Left lung (tissue), 10 donors: ENCODE measurements around the gene ZNF407. TPM values are rescaled to one million over a fixed set of nuclear protein-coding genes. Genes with fewer than 3 reads are reported as not detected.

ENCODE experiments used
- ATAC-seq: fragments of 200-7000 bp; cut with Tn5 transposase; one replicate; pipeline ENCODE4 v1.9.1; 2020; ENCODE audit warnings: moderate library complexity
- DNase-seq, 4 donors: peaks; one replicate each; pipeline ENCODE4 v3.0.0-alpha.2; 2013 to 2020
- H3K27ac ChIP-seq, 2 donors: fragments of 200-600 bp; sonication (generic) in 1 of 2; one replicate each; pipeline versions ENCODE4 v1.5.0 to v1.8.0; 2020 to 2021
- H3K27me3 ChIP-seq, 2 donors: fragments of 200-600 bp; sonication (generic) in 1 of 2; one replicate each; pipeline versions ENCODE4 v1.5.0 to v1.8.0; 2020 to 2021
- H3K36me3 ChIP-seq, 2 donors: fragments of 200-600 bp; sonication (generic) in 1 of 2; one replicate each; pipeline versions ENCODE4 v1.5.0 to v1.8.0; 2020 to 2021
- H3K4me1 ChIP-seq, 2 donors: fragments of 200-600 bp; one replicate each; pipeline ENCODE4 v1.8.0; 2021
- H3K4me3 ChIP-seq, 2 donors: fragments of 200-600 bp; sonication (generic) in 1 of 2; one replicate each; pipeline versions ENCODE4 v1.5.0 to v1.8.0; 2020 to 2021; ENCODE audit warnings: mild to moderate bottlenecking in 1 of 2
- H3K9me3 ChIP-seq, 2 donors: fragments of 200-600 bp; sonication (generic) in 1 of 2; one replicate each; pipeline versions ENCODE4 v1.5.0 to v1.8.0; 2020 to 2021
- intact Hi-C, 2 donors: fragments of 100-400 bp; cut with DNase I; formaldehyde crosslinking; loops; one replicate each; pipeline versions ENCODE4 v1.11.2 to v1.14.2; 2022
- polyA plus RNA-seq, 6 donors: library from polyadenylated mRNA; unstranded; fragments of 120-200 nt; gene quantifications; one replicate each; pipeline ENCODE4 v1.2.1, GENCODE V29; 2013; ENCODE audit not compliant: insufficient read length in 6 of 6
- total RNA-seq, 2 donors: library from RNA; stranded (reverse); fragmentation: NEBNext Ultra II Directional; extraction: Animal tissue kit (Norgen Biotek cat#: 25700); gene quantifications; one replicate each; pipeline ENCODE4 v1.2.1, GENCODE V29; 2021
- TF ChIP-seq, protein P1 (sequence below), 2 donors: fragments of 200-600 bp; sonication (generic) in 1 of 2; IDR thresholded peaks; one replicate each; pipeline versions ENCODE4 v1.5.0 to v1.8.0; 2021; ENCODE audit warnings: antibody characterized with exemption in 2 of 2
- donor health status: DM: no; HTN: yes; CAD: no.
- donor health status: DM: no; HTN: no; CAD: no.

ZNF407 gene
- total and polyA plus RNA-seq, 8 donors: 10.3 to 16.7 (median 11.3) TPM

DNA sequence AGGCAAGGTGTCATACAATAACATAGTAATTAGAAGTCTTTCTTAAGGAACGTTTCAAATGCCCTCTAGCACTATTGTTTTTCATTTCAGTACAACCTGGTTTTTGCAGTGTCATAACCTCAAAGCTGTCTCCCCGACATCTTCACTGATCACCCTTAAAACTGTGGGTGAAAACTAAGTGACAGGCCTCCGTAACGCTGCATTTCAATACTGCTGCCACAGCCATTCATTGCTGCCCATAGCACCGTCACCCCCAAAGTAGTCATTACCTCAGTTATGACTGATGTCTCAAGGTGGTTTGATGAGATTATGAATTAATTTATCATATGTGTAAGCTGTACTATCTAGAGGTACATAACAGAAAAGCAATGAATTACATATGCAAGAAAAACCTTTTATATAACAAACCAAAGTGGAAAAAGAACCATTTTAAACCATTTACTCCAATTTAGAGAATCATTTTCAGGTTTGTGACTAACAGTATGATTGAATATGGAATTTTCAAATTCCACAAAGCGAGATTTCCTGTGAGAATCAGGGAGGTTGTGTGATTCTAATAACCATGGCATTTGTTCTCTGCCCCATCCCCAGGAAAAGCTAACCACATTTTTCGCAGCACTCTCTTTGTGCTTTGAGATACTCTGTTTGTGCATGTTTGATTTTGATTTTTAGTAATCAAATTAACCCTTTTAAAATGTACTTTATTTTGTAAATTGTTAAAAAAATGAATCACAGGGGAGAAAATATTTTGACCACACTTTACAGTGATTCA is 348.3 kb downstream of the ZNF407 start:
- ATAC-seq (no peak), DNase-seq (no peak)
- intact Hi-C loops: no loop called here
- no peak overlapping the region for H3K4me3 ChIP-seq
- H3K27ac ChIP-seq: no peak overlapping the region
- H3K27me3 ChIP-seq: no peaks in the 10 kb centered on the region
- H3K9me3 ChIP-seq: no peaks in the 10 kb centered on the region
- H3K4me1 ChIP-seq: peaks cover 5 to 27% of the 10 kb centered on the region in 2 donors
- H3K36me3 ChIP-seq: no peaks in the 10 kb centered on the region
- TF ChIP-seq, protein P1, sequence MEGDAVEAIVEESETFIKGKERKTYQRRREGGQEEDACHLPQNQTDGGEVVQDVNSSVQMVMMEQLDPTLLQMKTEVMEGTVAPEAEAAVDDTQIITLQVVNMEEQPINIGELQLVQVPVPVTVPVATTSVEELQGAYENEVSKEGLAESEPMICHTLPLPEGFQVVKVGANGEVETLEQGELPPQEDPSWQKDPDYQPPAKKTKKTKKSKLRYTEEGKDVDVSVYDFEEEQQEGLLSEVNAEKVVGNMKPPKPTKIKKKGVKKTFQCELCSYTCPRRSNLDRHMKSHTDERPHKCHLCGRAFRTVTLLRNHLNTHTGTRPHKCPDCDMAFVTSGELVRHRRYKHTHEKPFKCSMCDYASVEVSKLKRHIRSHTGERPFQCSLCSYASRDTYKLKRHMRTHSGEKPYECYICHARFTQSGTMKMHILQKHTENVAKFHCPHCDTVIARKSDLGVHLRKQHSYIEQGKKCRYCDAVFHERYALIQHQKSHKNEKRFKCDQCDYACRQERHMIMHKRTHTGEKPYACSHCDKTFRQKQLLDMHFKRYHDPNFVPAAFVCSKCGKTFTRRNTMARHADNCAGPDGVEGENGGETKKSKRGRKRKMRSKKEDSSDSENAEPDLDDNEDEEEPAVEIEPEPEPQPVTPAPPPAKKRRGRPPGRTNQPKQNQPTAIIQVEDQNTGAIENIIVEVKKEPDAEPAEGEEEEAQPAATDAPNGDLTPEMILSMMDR (IDR thresholded peaks at IDR 0.05): no peak

DNA sequence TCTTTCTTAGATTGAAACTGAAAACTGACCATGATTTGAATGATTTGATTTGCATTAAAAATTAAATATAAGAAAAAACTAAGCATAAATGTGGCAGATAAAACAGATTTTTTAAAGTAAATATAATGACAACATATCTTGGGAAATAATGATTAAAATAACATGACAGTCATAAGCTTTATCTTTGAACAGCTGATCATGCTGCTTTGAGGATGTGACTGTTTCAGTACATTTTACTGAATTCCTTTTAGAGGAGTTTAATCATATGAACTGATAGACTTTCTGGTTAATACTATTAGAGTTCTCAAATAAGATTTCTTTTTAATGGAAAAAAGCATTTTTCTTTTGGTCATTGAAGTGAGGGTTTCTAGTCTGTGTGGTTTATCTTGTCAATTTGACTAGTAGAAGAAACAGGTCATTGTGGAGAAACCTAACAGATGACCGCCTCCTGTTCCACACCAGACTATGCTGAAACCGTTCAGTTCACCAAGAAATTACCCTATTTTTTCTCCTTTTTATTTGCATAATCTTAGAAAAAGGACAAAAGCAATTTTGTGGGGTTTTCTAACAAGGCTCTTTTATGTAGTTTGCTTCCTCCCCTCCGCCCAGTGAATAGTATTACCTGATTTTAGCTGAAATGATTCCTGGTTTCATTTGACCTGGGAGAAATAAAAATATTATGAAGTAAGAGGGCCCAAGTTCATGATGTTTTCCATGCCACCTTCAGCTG is 349.1 kb downstream of the ZNF407 start:
- Histone ChIP-seq H3K4me1 (peaks cover 5 to 34% of the 10 kb centered on the region in 2 donors), H3K4me3 (no peak overlapping the region), H3K27me3 (no peaks in the 10 kb centered on the region), H3K36me3 (no peaks in the 10 kb centered on the region), H3K27ac (no peak overlapping the region), H3K9me3 (no peaks in the 10 kb centered on the region)
- TF ChIP-seq, protein P1 (IDR thresholded peaks at IDR 0.05): no peak
- DNase-seq (no peak), ATAC-seq (no peak)
- intact Hi-C loops: no loop called here

DNA sequence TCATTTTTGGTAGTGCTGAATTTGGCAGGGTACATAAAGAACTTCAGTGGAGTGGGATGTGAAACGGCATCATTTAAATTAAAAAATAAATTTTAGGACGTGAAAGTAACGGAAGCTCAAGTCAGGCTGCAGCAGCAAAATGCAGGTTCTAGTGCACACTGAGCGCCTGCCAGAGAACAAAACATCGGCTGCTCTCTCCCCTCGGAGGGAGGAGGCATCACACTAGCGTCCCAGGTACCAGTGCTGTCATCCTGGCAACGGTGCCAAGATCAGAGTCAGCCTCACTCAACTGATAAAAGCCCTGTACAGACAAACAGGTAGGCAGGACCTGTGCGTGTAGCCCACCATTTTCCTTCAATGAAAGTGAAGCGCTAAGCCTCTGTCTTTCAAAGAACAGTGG is 349.7 kb downstream of the ZNF407 start:
- intact Hi-C loops: no loop called here
- Histone ChIP-seq H3K27ac (no peak overlapping the region), H3K9me3 (no peaks in the 10 kb centered on the region), H3K4me3 (no peak overlapping the region), H3K4me1 (peaks cover 5 to 34% of the 10 kb centered on the region in 2 donors), H3K27me3 (no peaks in the 10 kb centered on the region), H3K36me3 (no peaks in the 10 kb centered on the region)
- DNase-seq (no peak), ATAC-seq (no peak)
- TF ChIP-seq, protein P1 (IDR thresholded peaks at IDR 0.05): no peak

DNA sequence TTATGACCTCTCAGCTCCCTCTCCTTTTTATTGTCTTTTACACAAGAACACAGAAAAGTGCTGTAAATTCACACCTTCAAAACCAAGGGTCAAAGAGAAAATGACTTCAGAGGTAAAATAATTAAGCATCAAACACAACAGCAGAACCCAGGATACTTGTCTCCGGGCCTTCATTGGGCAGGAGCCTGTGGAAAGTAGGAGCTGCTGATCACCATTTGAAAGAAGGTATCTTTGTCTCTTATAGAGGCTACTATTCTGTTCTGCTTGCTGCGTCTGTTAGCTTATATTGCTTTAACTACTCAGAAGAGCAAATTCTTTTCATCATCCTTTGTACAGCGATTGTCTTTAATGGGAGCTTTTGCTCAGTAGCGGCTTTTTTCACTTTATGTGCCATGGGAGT is 350.2 kb downstream of the ZNF407 start:
- Histone ChIP-seq H3K27ac (no peak overlapping the region), H3K4me1 (peaks cover 5 to 34% of the 10 kb centered on the region in 2 donors), H3K36me3 (no peaks in the 10 kb centered on the region), H3K27me3 (no peaks in the 10 kb centered on the region), H3K4me3 (no peak overlapping the region), H3K9me3 (no peaks in the 10 kb centered on the region)
- DNase-seq (no peak), ATAC-seq (no peak)
- intact Hi-C loops: no loop called here
- TF ChIP-seq, protein P1 (IDR thresholded peaks at IDR 0.05): no peak

DNA sequence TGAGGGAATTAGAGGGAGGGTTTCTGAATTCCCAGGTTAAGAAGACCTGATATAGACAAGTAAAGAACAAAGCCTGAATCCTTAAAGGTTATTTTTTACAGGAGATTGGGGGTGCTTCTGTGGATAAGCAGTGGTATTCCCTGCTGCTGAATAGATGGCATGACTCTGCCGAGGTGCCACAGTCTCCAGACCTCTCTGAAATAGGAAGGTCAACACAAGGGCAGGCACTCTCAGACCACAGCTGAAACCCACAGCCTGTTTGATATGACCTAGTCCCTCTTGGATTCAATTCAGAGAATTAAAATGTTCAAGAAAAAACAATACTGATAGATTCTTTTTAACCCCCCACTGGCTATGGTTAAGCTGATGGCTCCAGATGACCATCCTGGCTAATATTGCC is 351.9 kb downstream of the ZNF407 start:
- TF ChIP-seq, protein P1 (IDR thresholded peaks at IDR 0.05): no peak
- intact Hi-C loops: no loop called here
- no peak overlapping the region for H3K4me3 ChIP-seq
- H3K4me1 ChIP-seq: peaks cover 5 to 28% of the 10 kb centered on the region in 2 donors
- DNase-seq: no peak
- no peaks in the 10 kb centered on the region for H3K27me3 ChIP-seq
- no peak overlapping the region for H3K27ac ChIP-seq
- no peaks in the 10 kb centered on the region for H3K9me3 ChIP-seq
- H3K36me3 ChIP-seq: no peaks in the 10 kb centered on the region
- ATAC-seq: no peak
